SK-N-SH treated with all-trans-retinoic acid at 6 μM for 48 hours (cell line): ENCODE data around the gene ADPRS.

Experiments
- ATAC-seq: fragments of 200-7000 bp; cut with Tn5 transposase; 3 replicates; pipeline ENCODE4 v1.9.1; 2020; ENCODE audit warnings: mild to moderate bottlenecking, moderate library complexity
- ARNTL ChIP-seq: fragments of 450-650 bp; formaldehyde crosslinking; IDR thresholded peaks from 2 replicates; pipeline ENCODE4 v1.5.0; 2020; ENCODE audit warnings: low read depth, mild to moderate bottlenecking, moderate library complexity, borderline replicate concordance
- BACH2 ChIP-seq: fragments of 250-450 bp; sonication (Bioruptor Pico); IDR thresholded peaks from 2 replicates; pipeline ENCODE4 v1.9.0; 2021; ENCODE audit warnings: mild to moderate bottlenecking, borderline replicate concordance
- CREB5 ChIP-seq: fragments of 250-450 bp; sonication (Bioruptor Pico); IDR thresholded peaks from 2 replicates; pipeline ENCODE4 v1.5.1; 2020; ENCODE audit warnings: low read depth, mild to moderate bottlenecking, moderate library complexity
- CSRNP3 ChIP-seq: fragments of 250-450 bp; sonication (Bioruptor Pico); IDR thresholded peaks from 2 replicates; pipeline ENCODE4 v1.5.1; 2021; ENCODE audit warnings: mild to moderate bottlenecking, moderate library complexity
- ESRRG ChIP-seq: fragments of 250-450 bp; sonication (Bioruptor Pico); IDR thresholded peaks from 2 replicates; pipeline ENCODE4 v1.6.1; 2021; ENCODE audit warnings: mild to moderate bottlenecking
- GLIS3 ChIP-seq: fragments of 250-450 bp; sonication (Bioruptor Pico); IDR thresholded peaks from 2 replicates; pipeline ENCODE4 v1.5.0; 2020; ENCODE audit warnings: mild to moderate bottlenecking, moderate library complexity
- ISL1 ChIP-seq: fragments of 250-450 bp; sonication (Bioruptor Pico); IDR thresholded peaks from 2 replicates; pipeline ENCODE4 v2.1.2; 2022; ENCODE audit warnings: mild to moderate bottlenecking, moderate library complexity
- OSR1 ChIP-seq: fragments of 250-450 bp; sonication (Bioruptor Pico); IDR thresholded peaks from 2 replicates; pipeline ENCODE4 v1.8.0; 2022; ENCODE audit warnings: moderate library complexity, mild to moderate bottlenecking, inconsistent platforms
- POU6F1 ChIP-seq: fragments of 250-450 bp; sonication (Bioruptor Pico); IDR thresholded peaks from 2 replicates; pipeline ENCODE4 v1.8.0; 2021; ENCODE audit warnings: low read depth, mild to moderate bottlenecking, moderate library complexity, borderline replicate concordance
- PPARA ChIP-seq: fragments of 250-450 bp; sonication (Bioruptor Pico); IDR thresholded peaks from 2 replicates; pipeline ENCODE4 v1.5.0; 2020; ENCODE audit warnings: mild to moderate bottlenecking, borderline replicate concordance
- RARB ChIP-seq: fragments of 250-450 bp; sonication (Bioruptor Pico); IDR thresholded peaks from 2 replicates; pipeline ENCODE4 v1.8.0; 2021; ENCODE audit warnings: mild to moderate bottlenecking, moderate library complexity
- SNAI2 ChIP-seq: fragments of 250-450 bp; sonication (Bioruptor Pico); IDR thresholded peaks from 2 replicates; pipeline ENCODE4 v1.5.0; 2020; ENCODE audit warnings: mild to moderate bottlenecking, moderate library complexity
- TOX ChIP-seq: fragments of 250-450 bp; sonication (Bioruptor Pico); IDR thresholded peaks from 2 replicates; pipeline ENCODE4 v1.8.0; 2021; ENCODE audit warnings: mild to moderate bottlenecking, moderate library complexity, borderline replicate concordance
- TSHZ2 ChIP-seq: fragments of 250-450 bp; sonication (Bioruptor Pico); IDR thresholded peaks from 2 replicates; pipeline ENCODE4 v1.5.0; 2020; ENCODE audit warnings: mild to moderate bottlenecking, moderate library complexity
- ZC3H10 ChIP-seq: fragments of 250-450 bp; sonication (Bioruptor Pico); IDR thresholded peaks from 2 replicates; pipeline ENCODE4 v1.5.1; 2021; ENCODE audit warnings: mild to moderate bottlenecking, moderate library complexity
- ZFP3 ChIP-seq: fragments of 250-450 bp; sonication (Bioruptor Pico); IDR thresholded peaks from 2 replicates; pipeline ENCODE4 v1.5.0; 2020; ENCODE audit warnings: mild to moderate bottlenecking, moderate library complexity
- ZFP30 ChIP-seq: fragments of 450-650 bp; formaldehyde crosslinking; IDR thresholded peaks from 2 replicates; pipeline ENCODE4 v1.5.0; 2022; ENCODE audit warnings: mild to moderate bottlenecking, moderate library complexity
- ZNF565 ChIP-seq: fragments of 450-650 bp; formaldehyde crosslinking; conservative IDR thresholded peaks from 2 replicates; pipeline ENCODE4 v1.5.0; 2020; ENCODE audit warnings: low read depth, mild to moderate bottlenecking, moderate library complexity
- ZNF70 ChIP-seq: fragments of 450-650 bp; formaldehyde crosslinking; IDR thresholded peaks from 2 replicates; pipeline ENCODE4 v1.5.0; 2020; ENCODE audit warnings: mild to moderate bottlenecking, moderate library complexity

Gene ADPRS

GRCh38 chr1:36116901-36117300 lies 28.2 kb downstream of the ADPRS start:
- TF ChIP-seq BACH2 = no peak
- TF ChIP-seq TOX (CRISPR knock-in tag) = no peak
- TF ChIP-seq CSRNP3 (CRISPR knock-in tag) = no peak
- no peak for TF ChIP-seq GLIS3 (CRISPR knock-in tag)
- TF ChIP-seq ZNF70 (CRISPR knock-in tag) = no peak
- TF ChIP-seq POU6F1 (CRISPR knock-in tag) = no peak
- TF ChIP-seq SNAI2 = no peak
- TF ChIP-seq CREB5 (CRISPR knock-in tag) = no peak
- no peak for TF ChIP-seq PPARA (CRISPR knock-in tag)
- no peak for TF ChIP-seq OSR1 (CRISPR knock-in tag)
- TF ChIP-seq ARNTL (CRISPR knock-in tag) = no peak
- no peak for TF ChIP-seq TSHZ2 (CRISPR knock-in tag)
- TF ChIP-seq ISL1 (CRISPR knock-in tag) = no peak
- no peak for TF ChIP-seq ZFP3
- TF ChIP-seq ZC3H10 (CRISPR knock-in tag) = no peak
- TF ChIP-seq ZFP30 (CRISPR knock-in tag) = no peak
- no peak for TF ChIP-seq ESRRG
- TF ChIP-seq ZNF565 = no peak
- ATAC-seq = no peak

GRCh38 chr1:36118447-36119204 lies 29.9 kb downstream of the ADPRS start:
- no peak for TF ChIP-seq ZFP3
- TF ChIP-seq CSRNP3 (CRISPR knock-in tag) = no peak
- no peak for TF ChIP-seq CREB5 (CRISPR knock-in tag)
- TF ChIP-seq ZNF70 (CRISPR knock-in tag) = no peak
- no peak for TF ChIP-seq GLIS3 (CRISPR knock-in tag)
- TF ChIP-seq ZC3H10 (CRISPR knock-in tag) = no peak
- TF ChIP-seq TOX (CRISPR knock-in tag) = no peak
- TF ChIP-seq TSHZ2 (CRISPR knock-in tag) = no peak
- TF ChIP-seq ZNF565 = no peak
- TF ChIP-seq SNAI2 = no peak
- TF ChIP-seq POU6F1 (CRISPR knock-in tag) = no peak
- no peak for TF ChIP-seq RARB (CRISPR knock-in tag)
- ATAC-seq = no peak
